ENCODE data around the gene ASPM.
"Not testable (repeated sequence)": the region's sequence is repeated elsewhere in the genome, so short reads cannot be mapped to it uniquely, and the experiment has no call there.

Gene ASPM

GRCh38 chr1:197083474-197083873, 63.0 kb downstream of the ASPM start:
- in situ Hi-C loops (cut with HindIII; ENCODE audit: low sequenced_read_pairs), result no loop called here

GRCh38 chr1:197081117-197081753, 65.2 kb downstream of the ASPM start:
- in situ Hi-C loops (cut with HindIII; ENCODE audit: low sequenced_read_pairs), result no loop called here

- in situ Hi-C loops (cut with HindIII; ENCODE audit: low sequenced_read_pairs), result no loop called here
These were observed 66.1 kb downstream of the ASPM start for GRCh38 chr1:197080323-197080722.

- in situ Hi-C loops (cut with HindIII; ENCODE audit: low sequenced_read_pairs), result no loop called here
These were observed 69.9 kb downstream of the ASPM start for GRCh38 chr1:197076585-197076984.

GRCh38 chr1:197073978-197074377, 72.5 kb downstream of the ASPM start:
- in situ Hi-C loops (cut with HindIII; ENCODE audit: low sequenced_read_pairs), result no loop called here

- in situ Hi-C loops (cut with HindIII; ENCODE audit: low sequenced_read_pairs), result no loop called here
These were observed 79.0 kb downstream of the ASPM start for GRCh38 chr1:197067457-197067818.

- in situ Hi-C loops (cut with HindIII; ENCODE audit: low sequenced_read_pairs), result no loop called here
These were observed 79.6 kb downstream of the ASPM start, which contains the start of gene F13B for GRCh38 chr1:197066719-197067456. TSS of gene F13B (minus strand) at chr1:197067260. CDS start at chr1:197067223, 37 bp downstream.

GRCh38 chr1:197066277-197066676, 80.2 kb downstream of the ASPM start:
- in situ Hi-C loops (cut with HindIII; ENCODE audit: low sequenced_read_pairs), result no loop called here

GRCh38 chr1:197065559-197065958, 80.9 kb downstream of the ASPM start:
- in situ Hi-C loops (cut with HindIII; ENCODE audit: low sequenced_read_pairs), result no loop called here

GRCh38 chr1:197063212-197063611, 83.3 kb downstream of the ASPM start:
- in situ Hi-C loops (cut with HindIII; ENCODE audit: low sequenced_read_pairs), result no loop called here

- in situ Hi-C loops (cut with HindIII; ENCODE audit: low sequenced_read_pairs), result no loop called here
These were observed 83.8 kb downstream of the ASPM start for GRCh38 chr1:197062692-197063091.

GRCh38 chr1:197049100-197049499, 97.4 kb downstream of the ASPM start:
- in situ Hi-C loops (cut with HindIII; ENCODE audit: low sequenced_read_pairs), result no loop called here

GRCh38 chr1:197042676-197043341, 103.7 kb downstream of the ASPM start:
- in situ Hi-C loops (cut with HindIII; ENCODE audit: low sequenced_read_pairs), result no loop called here

- in situ Hi-C loops (cut with HindIII; ENCODE audit: low sequenced_read_pairs), result no loop called here
These were observed 104.7 kb downstream of the ASPM start for GRCh38 chr1:197041486-197042353.

- in situ Hi-C loops (cut with HindIII; ENCODE audit: low sequenced_read_pairs), result no loop called here
These were observed 109.6 kb downstream of the ASPM start for GRCh38 chr1:197036861-197037260.

- in situ Hi-C loops (cut with HindIII; ENCODE audit: low sequenced_read_pairs), result not testable (repeated sequence)
These were observed 111.7 kb downstream of the ASPM start for GRCh38 chr1:197034631-197035339.

All from DLD1 (cell line).